ENCODE measurements around the gene CCDC198.

DNA sequence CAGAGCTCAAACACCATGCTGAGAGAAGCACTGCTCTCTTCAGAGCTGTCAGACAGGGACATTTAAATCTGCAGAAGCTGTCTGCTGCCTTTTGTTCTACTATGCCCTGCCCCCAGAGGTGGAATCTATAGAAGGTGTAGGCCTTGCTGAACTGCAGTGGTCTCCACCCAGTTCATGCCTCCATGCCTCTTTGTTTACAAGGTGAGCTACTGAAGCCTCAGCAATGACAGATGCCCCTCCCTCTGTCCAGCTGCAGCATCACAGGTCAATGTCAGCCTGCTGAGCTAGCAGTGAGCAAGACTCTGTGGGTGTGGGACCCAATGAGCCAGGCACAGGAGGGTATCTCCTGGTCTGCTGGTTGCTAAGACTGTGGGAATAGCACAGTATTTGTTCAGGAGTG, 25.4 kb upstream of the CCDC198 start:
- TF ChIP-seq, protein P1, sequence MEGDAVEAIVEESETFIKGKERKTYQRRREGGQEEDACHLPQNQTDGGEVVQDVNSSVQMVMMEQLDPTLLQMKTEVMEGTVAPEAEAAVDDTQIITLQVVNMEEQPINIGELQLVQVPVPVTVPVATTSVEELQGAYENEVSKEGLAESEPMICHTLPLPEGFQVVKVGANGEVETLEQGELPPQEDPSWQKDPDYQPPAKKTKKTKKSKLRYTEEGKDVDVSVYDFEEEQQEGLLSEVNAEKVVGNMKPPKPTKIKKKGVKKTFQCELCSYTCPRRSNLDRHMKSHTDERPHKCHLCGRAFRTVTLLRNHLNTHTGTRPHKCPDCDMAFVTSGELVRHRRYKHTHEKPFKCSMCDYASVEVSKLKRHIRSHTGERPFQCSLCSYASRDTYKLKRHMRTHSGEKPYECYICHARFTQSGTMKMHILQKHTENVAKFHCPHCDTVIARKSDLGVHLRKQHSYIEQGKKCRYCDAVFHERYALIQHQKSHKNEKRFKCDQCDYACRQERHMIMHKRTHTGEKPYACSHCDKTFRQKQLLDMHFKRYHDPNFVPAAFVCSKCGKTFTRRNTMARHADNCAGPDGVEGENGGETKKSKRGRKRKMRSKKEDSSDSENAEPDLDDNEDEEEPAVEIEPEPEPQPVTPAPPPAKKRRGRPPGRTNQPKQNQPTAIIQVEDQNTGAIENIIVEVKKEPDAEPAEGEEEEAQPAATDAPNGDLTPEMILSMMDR (conservative IDR thresholded peaks at IDR 0.05; ENCODE audit: low read depth, low read length) = no peak
- TF ChIP-seq EZH2phosphoT487 (IDR thresholded peaks at IDR 0.05; ENCODE audit: borderline replicate concordance, low read length) = no peak
- no peak for TF ChIP-seq EZH2 (IDR thresholded peaks at IDR 0.05; ENCODE audit: low read length, unreplicated experiment)

Measured in PC-3 (cell line).